CD4-positive, alpha-beta T cell treated with Interleukin-1 beta for 1 hour (primary cell): ENCODE data around the gene DAZAP2.
"Not testable (repeated sequence)": the region's sequence is repeated elsewhere in the genome, so short reads cannot be mapped to it uniquely, and the experiment has no call there.

Experiments used
- DNase-seq, 2 donors: peaks; one replicate each; pipeline ENCODE4 v3.0.0-alpha.2; 2020 to 2022

The DAZAP2 gene

DNA sequence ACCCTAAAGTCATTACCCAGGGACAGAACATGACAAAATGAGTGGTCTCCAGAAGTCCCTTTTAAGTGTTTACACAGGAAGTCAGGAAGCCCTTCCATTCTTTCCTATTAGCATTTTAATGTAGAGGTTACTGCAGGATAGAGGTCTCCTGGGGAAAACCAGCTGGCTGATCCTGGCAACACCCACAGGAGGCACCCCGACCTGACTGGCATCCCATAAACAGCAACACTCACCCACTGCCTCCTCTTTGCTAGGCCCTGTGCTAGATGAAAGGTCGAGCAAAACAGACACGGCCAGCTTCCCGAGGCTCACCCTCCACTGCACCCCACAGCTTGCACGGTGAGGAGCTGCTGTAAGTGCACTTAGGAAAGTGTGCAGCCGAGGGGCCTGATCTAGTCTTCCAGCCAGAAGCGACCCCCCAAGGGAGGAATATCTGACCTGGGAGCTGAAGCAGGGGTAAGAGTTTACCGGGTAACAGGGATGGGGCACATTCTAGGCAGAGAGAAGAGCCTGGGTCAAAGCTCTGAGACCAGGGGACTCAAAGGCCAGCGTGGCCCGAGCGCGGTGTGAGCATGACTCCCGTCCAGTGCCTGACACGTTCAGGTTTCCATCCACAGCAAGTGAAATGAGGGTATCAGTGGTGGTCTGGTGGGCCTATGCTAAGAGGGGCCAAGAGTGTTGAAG, 9.0 kb downstream of the DAZAP2 start:
- no peak for DNase-seq

DNA sequence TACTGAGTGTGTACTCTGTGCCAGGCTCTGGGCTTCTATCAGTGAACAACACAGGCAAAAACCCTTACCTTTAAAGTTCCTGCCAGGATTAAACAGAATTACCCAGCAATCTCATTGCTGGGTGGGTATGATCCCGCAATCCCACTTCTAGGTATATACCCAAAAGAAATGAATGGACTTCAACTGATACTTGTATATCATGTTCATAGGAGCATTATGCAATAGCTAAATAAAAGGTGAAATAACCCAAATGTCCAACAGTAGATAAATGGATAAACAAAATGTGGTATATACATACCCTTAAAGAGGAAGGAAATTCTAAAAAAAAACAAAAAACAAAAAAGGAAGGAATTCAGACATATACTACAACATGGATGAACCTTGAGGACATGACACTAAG, 14.7 kb downstream of the DAZAP2 start:
- DNase-seq: no peak

DNA sequence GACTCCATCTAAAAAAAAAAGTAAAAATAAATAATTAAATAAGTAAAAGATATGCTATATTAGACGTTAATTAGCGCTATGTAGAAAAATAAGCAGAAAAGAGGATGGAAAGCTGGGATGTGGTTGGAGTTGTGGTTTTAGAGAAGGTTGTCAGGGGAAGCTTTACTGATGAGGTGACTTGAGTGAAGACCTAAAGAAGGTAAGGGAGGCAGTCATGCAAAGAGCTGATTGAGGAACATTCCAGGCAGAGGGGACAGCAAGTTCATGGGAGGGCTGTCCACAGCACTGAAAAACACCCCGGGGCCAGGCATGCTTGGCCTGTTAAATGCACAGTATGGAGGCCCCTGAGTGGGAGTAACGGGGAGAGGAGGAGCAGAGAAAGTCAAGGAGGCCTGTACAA, 15.9 kb downstream of the DAZAP2 start:
- DNase-seq: no peak

- not testable (repeated sequence) for DNase-seq
Measured at GRCh38 chr12:51259600-51259999, 21.0 kb downstream of the DAZAP2 start.

DNA sequence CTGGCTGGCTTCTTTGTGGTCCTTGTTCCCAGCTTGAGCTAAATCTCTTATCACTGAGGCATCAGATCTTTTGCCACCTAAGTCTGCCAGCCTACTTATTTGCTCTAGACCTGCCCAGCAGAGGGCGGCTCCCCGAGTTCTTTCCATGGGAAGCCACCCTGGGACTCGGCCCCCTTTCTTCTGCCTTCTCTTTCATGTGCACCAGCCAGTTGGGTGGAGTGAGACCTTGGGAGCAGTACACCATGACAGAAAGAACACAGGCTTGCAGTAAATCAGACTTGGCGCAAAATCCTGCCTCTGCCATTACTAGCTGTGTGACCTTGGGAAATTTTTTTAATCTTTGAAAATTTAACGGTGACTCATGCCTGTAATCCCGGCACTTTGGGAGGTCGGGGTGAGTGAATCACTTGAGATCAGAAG, 24.1 kb downstream of the DAZAP2 start:
- DNase-seq: peak; percentile 38 to 45

GRCh38 chr12:51263341-51263740, 24.7 kb downstream of the DAZAP2 start:
- DNase-seq: no peak

DNA sequence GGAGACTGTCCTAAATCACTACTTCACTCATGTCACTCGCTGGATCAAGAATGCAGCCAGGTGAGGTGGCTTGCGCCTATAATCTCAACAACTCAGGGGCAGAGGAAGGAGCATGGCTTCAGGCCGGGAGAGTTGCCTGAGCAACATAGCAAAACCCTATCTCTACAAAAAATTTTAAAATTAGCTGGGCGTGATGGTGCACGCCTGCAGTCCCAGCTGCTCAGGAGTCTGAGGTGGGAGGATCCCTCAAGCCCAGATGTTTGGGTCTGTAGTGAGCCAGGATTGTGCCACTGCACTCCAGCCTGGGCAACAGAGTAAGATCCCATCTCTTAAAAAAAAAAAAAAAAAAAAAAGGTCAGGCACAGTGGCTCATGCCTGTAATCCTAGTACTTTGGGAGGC, 25.7 kb downstream of the DAZAP2 start:
- no peak for DNase-seq

GRCh38 chr12:51265024-51265423, 26.4 kb downstream of the DAZAP2 start:
- DNase-seq: peak in 1 of 2 donors; percentile 47

- peak; percentile 56 to 68 for DNase-seq
Measured at GRCh38 chr12:51269174-51270066, 30.8 kb downstream of the DAZAP2 start.

DNA sequence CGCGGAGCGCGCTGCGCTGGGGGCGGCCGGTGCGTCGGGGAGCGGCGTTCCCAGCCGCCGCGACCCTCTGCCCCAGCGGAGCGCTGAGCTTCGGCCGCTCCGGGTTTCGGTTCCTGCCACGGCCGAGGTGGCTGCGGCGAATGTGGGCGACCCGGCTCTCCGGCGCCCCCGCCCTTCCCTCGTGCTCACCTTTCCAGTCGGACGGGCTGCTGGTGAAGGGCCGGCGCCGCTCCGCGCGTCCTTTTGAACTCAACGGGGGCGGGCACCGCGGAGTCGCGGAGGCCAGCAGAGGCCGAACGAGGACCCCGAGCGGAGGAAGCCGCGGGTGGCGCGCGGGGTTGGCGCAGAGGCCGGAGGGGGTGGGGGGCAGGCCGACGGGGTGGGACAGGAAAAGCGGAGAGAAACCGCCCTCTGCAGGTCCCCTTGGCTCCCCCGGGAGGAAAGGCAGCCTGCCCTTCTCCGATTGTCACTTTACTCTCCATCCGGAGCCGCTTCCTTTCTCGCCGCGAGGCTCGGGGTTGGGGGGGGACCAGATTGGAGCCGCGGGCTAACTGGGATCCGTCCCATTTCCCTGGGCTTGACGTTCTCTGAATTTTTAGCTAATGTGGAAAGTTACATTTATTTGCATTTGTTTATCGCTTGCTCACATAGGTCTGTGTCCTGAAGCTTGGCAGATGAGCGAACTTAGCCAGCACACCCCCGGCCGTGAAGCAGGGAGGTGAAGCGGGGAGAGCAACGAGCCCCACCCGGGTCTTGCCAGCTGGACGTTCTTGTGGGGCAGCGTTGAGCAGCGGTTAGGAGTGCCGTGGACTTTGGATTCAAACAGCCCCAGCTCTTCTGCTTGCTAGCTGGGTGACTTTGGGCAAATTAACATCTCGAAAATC, 31.7 kb downstream of the DAZAP2 start, which contains the start of gene SMAGP:
Gene SMAGP, minus strand, starts transcription at position 349 of the 884 bp plus-strand sequence. CDS start 1,137 bp downstream, outside the sequence.
- peak; percentile 49 to 54 for DNase-seq

DNA sequence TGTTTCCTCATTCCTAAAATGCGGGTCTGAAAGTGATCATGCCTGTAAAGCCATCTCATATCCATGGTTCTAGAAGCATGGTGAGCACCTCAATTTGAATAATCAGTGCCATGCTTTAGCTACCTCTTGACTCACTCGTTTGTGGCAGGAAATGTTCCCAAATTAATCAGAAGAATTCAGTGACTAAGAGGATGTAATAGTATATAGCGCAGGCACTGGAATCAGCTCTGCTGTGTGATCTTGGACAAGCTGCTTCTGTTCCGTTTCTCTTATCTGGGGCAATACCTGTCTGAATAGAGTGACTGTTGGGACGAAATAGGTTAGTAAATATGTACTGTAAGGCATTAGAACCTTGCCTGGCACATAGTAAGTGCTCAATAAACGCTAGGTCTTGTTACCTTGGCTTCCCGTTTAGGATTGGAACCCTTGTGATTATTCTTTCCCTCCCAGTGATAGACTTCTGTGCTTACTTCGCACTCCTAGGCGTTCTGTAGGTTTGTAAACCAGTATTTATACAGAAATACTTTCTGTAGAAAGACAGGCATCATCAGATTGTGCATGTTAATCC, 32.4 kb downstream of the DAZAP2 start:
- no peak for DNase-seq

DNA sequence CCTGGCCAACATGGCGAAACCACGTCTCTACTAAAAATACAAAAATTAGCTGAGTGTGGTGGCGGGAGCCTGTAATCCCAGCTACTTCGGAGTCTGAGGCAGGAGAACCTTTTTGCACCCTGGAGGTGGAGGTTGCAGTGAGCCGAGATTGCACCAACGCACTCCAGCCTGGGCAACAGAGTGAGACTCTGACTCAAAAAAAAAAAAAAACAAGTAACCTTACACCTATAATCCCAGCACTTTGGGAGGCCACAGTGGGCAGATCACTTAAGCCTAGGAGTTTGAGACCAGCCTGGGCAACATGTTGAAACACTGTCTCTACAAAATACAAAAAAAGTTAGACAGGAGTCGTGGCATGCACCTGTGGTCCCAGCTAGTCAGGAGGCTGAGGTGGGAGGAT, 34.2 kb downstream of the DAZAP2 start:
- DNase-seq: not testable (repeated sequence)

- DNase-seq: no peak
Measured at GRCh38 chr12:51275088-51275487, 36.5 kb downstream of the DAZAP2 start.

DNA sequence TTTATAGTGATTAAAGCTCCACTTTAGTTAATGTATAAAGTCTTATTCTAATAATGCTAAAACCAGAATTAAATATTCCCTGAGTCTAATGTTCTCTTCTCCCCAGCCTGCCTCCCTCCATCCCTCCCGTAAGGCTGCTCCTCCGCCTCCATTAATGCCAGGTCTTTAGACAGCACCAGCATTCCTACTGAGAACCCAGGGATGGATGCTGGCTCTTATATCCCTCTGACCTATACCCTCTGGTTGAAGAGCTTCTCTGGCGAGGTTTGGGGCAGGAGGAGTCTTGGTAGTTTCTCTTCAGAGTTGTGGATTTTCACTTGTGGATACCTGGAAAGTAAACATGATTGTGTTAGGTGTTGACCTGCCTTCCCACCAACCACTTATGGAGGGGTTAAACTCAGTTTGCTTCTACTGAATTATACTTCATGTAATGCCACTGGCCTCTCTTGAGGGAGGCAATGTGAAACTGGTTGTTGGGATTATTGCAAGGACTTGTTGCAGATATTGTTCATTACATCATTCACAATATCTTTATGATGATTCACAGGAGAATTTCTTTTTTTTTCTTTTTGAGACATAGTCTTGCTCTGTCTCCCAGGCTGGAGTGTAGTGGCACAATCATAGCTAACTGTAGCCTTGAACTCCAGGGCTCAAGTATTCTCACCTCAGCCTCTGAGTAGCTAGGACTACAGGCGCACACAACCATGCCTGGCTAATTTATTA, 42.7 kb downstream of the DAZAP2 start:
- no peak for DNase-seq

GRCh38 chr12:51285843-51286242, 47.2 kb downstream of the DAZAP2 start:
- no peak for DNase-seq

- peak in 1 of 2 donors; percentile 51 for DNase-seq
Measured at GRCh38 chr12:51291603-51292513, 53.2 kb downstream of the DAZAP2 start.
